H9 (cell line): ENCODE measurements around the gene MYO18A. TPM values are rescaled to one million over a fixed set of nuclear protein-coding genes. Genes with fewer than 3 reads are reported as not detected.

Source experiments
- DNase-seq: peaks from one replicate; pipeline ENCODE4 v3.0.0-alpha.2; 2017
- H2AFZ ChIP-seq: one replicate; pipeline ENCODE4 v1.6.1; 2013; ENCODE audit warnings: mild to moderate bottlenecking, low read length, control low read depth, moderate library complexity
- H2AK5ac ChIP-seq: 2 replicates; pipeline ENCODE4 v1.6.1; 2013; ENCODE audit warnings: low read length, control low read depth, mixed read lengths; ENCODE audit not compliant: insufficient read length
- H2BK120ac ChIP-seq: one replicate; pipeline ENCODE4 v1.6.1; 2013; ENCODE audit warnings: low read depth, mild to moderate bottlenecking, low read length, control low read depth, inconsistent platforms; ENCODE audit not compliant: poor library complexity, severe bottlenecking
- H2BK12ac ChIP-seq: 2 replicates; pipeline ENCODE4 v1.6.1; 2013; ENCODE audit warnings: low read length, control low read depth, mixed read lengths, low read depth; ENCODE audit not compliant: insufficient read length
- H2BK15ac ChIP-seq: 2 replicates; pipeline ENCODE4 v1.6.1; 2013; ENCODE audit warnings: low read depth, low read length, control low read depth
- H2BK20ac ChIP-seq: one replicate; pipeline ENCODE4 v1.6.1; 2013; ENCODE audit warnings: low read depth, mild to moderate bottlenecking, low read length, control low read depth, inconsistent platforms; ENCODE audit not compliant: poor library complexity, severe bottlenecking
- H2BK5ac ChIP-seq: 2 replicates; pipeline ENCODE4 v1.6.1; 2013; ENCODE audit warnings: low read length, control low read depth, mixed read lengths; ENCODE audit not compliant: insufficient read length
- H3K14ac ChIP-seq: 2 replicates; pipeline ENCODE4 v1.6.1; 2013; ENCODE audit warnings: low read length, control low read depth; ENCODE audit not compliant: insufficient read depth
- H3K18ac ChIP-seq: 2 replicates; pipeline ENCODE4 v1.6.1; 2013; ENCODE audit warnings: low read depth, mild to moderate bottlenecking, mixed read lengths, low read length, control low read depth; ENCODE audit not compliant: insufficient read length
- H3K23ac ChIP-seq: 2 replicates; pipeline ENCODE4 v1.6.1; 2013; ENCODE audit warnings: low read length, control low read depth, mixed read lengths, low read depth; ENCODE audit not compliant: insufficient read length
- H3K23me2 ChIP-seq: 2 replicates; pipeline ENCODE4 v1.6.1; 2013; ENCODE audit warnings: low read depth, mild to moderate bottlenecking, mixed read lengths, low read length, control low read depth; ENCODE audit not compliant: insufficient read length, poor library complexity, severe bottlenecking
- H3K27ac ChIP-seq: 2 replicates; pipeline ENCODE4 v1.5.1; 2013; ENCODE audit warnings: low read length, control low read depth, mixed read lengths, low read depth; ENCODE audit not compliant: insufficient read length
- H3K27me3 ChIP-seq: 2 replicates; pipeline ENCODE4 v1.6.1; 2013; ENCODE audit warnings: low read length, control low read depth, inconsistent platforms; ENCODE audit not compliant: insufficient read depth
- H3K4ac ChIP-seq: 2 replicates; pipeline ENCODE4 v1.6.1; 2013; ENCODE audit warnings: low read depth, mild to moderate bottlenecking, control low read depth, inconsistent platforms, low read length, moderate library complexity
- H3K4me1 ChIP-seq: 2 replicates; pipeline ENCODE4 v1.6.1; 2013; ENCODE audit warnings: low read length, control low read depth, inconsistent platforms; ENCODE audit not compliant: insufficient read depth
- H3K4me2 ChIP-seq: 2 replicates; pipeline ENCODE4 v1.6.1; 2013; ENCODE audit warnings: low read length, control low read depth, mixed read lengths; ENCODE audit not compliant: insufficient read length, insufficient read depth
- H3K56ac ChIP-seq: 2 replicates; pipeline ENCODE4 v1.6.1; 2013; ENCODE audit warnings: low read depth, mild to moderate bottlenecking, mixed read lengths, low read length, control low read depth; ENCODE audit not compliant: insufficient read length
- H3K79me1 ChIP-seq: 2 replicates; pipeline ENCODE4 v1.6.1; 2013; ENCODE audit warnings: low read depth, mild to moderate bottlenecking, moderate library complexity, low read length, control low read depth, inconsistent platforms; ENCODE audit not compliant: insufficient read depth, poor library complexity, severe bottlenecking
- H3K79me2 ChIP-seq: 2 replicates; pipeline ENCODE4 v1.6.1; 2013; ENCODE audit warnings: low read length, control low read depth, inconsistent platforms; ENCODE audit not compliant: insufficient read depth
- H3K9ac ChIP-seq: 2 replicates; pipeline ENCODE4 v1.6.1; 2013; ENCODE audit warnings: low read length, control low read depth, mixed read lengths; ENCODE audit not compliant: insufficient read length; ENCODE audit errors: extremely low read depth
- H3K9me3 ChIP-seq: one replicate; pipeline ENCODE4 v1.6.1; 2013; ENCODE audit warnings: low read depth, low read length, inconsistent platforms; ENCODE audit not compliant: control insufficient read depth
- H3T11ph ChIP-seq: one replicate; pipeline ENCODE4 v1.6.1; 2013; ENCODE audit warnings: mild to moderate bottlenecking, low read length, control low read depth, inconsistent platforms
- H4K20me1 ChIP-seq: one replicate; pipeline ENCODE4 v1.6.1; 2013; ENCODE audit not compliant: control insufficient read depth, insufficient read length, insufficient read depth
- H4K5ac ChIP-seq: 2 replicates; pipeline ENCODE4 v1.6.1; 2013; ENCODE audit warnings: low read depth, mild to moderate bottlenecking, mixed read lengths, low read length, control low read depth; ENCODE audit not compliant: insufficient read length
- H4K8ac ChIP-seq: replicated peaks from 2 replicates; pipeline ENCODE4 v1.6.1; 2013; ENCODE audit warnings: low read length, control low read depth, mixed read lengths, low read depth; ENCODE audit not compliant: insufficient read length
- H4K91ac ChIP-seq: 2 replicates; pipeline ENCODE4 v1.6.1; 2013; ENCODE audit warnings: low read depth, mild to moderate bottlenecking, moderate library complexity, mixed read lengths, low read length, control low read depth; ENCODE audit not compliant: insufficient read length
- H3K27ac Mint-ChIP-seq, 3 experiments: 2 replicates in 2 of 3; 3 replicates in 1 of 3; pipeline ENCODE4 v1.8.0; 2020 to 2021; ENCODE audit warnings: mixed read lengths in 3 of 3, mild to moderate bottlenecking in 1 of 3, moderate library complexity in 1 of 3
- H3K27me3 Mint-ChIP-seq: 2 replicates; pipeline ENCODE4 v1.8.0; 2021; ENCODE audit warnings: low read depth, mild to moderate bottlenecking, moderate library complexity, mixed read lengths
- H3K36me3 Mint-ChIP-seq, 3 experiments: 2 replicates in 2 of 3; 3 replicates in 1 of 3; pipeline ENCODE4 v1.8.0; 2020 to 2021; ENCODE audit warnings: low read depth in 3 of 3, mixed read lengths in 3 of 3; ENCODE audit not compliant: insufficient read depth in 1 of 3
- H3K4me1 Mint-ChIP-seq, 2 experiments: 2 replicates each; pipeline ENCODE4 v1.8.0; 2020; ENCODE audit warnings: mixed read lengths in 2 of 2
- H3K4me3 Mint-ChIP-seq, 2 experiments: 2 replicates in 1 of 2; 3 replicates in 1 of 2; pipeline ENCODE4 v1.8.0; 2020 to 2021; ENCODE audit warnings: mild to moderate bottlenecking in 2 of 2, mixed read lengths in 2 of 2, moderate library complexity in 1 of 2
- H3K9me3 Mint-ChIP-seq, 2 experiments: 2 replicates in 1 of 2; 3 replicates in 1 of 2; pipeline ENCODE4 v1.8.0; 2020; ENCODE audit warnings: mild to moderate bottlenecking in 2 of 2, mixed read lengths in 2 of 2, moderate library complexity in 1 of 2
- CTCF ChIP-seq: fragments of 200-600 bp; sonication (generic); conservative IDR thresholded peaks from 3 replicates; pipeline ENCODE4 v1.8.0; 2021; ENCODE audit warnings: antibody characterized with exemption, mild to moderate bottlenecking
- WGBS: extraction: QIAGEN DNeasy Blood & Tissue Kit; methylation state at CpG from one replicate; pipeline ENCODE4 v1.1.7; 2013; ENCODE audit warnings: missing lambda C conversion rate, low lambda C conversion rate, mixed read lengths; ENCODE audit not compliant: insufficient read length; ENCODE audit errors: extremely low coverage; 5-methylcytosine and 5-hydroxymethylcytosine counted together
- total RNA-seq: library from RNA; stranded (reverse); gene quantifications from 2 replicates; pipeline ENCODE4 v1.2.1, GENCODE V29; 2021

The MYO18A gene
- total RNA-seq, 1 experiment from 2014 or later = 21.6 TPM

- no peak overlapping the region for H3K14ac ChIP-seq
- TF ChIP-seq CTCF = no peak
- H3T11ph ChIP-seq = no peak overlapping the region
- no peak overlapping the region for H2AFZ ChIP-seq
- no CpG with 5 or more reads among the region's 5 CpGs for WGBS
- H4K20me1 ChIP-seq = no peaks in the 10 kb centered on the region
- no peak overlapping the region for H3K56ac ChIP-seq
- H3K9ac ChIP-seq = no peak overlapping the region
- H4K8ac ChIP-seq = no peak overlapping the region
- no peak overlapping the region for H3K18ac ChIP-seq
- H3K4me2 ChIP-seq = no peak overlapping the region
- Mint-ChIP-seq H3K27ac (no peak overlapping the region), H3K9me3 (no peaks in the 10 kb centered on the region), H3K4me1 (peaks cover 15 to 20% of the 10 kb centered on the region in 2 experiments), H3K4me3 (no peak overlapping the region), H3K27me3 (no peaks in the 10 kb centered on the region), H3K36me3 (no peaks in the 10 kb centered on the region)
- no peaks in the 10 kb centered on the region for H3K79me2 ChIP-seq
- H2BK5ac ChIP-seq = no peak overlapping the region
- H3K4ac ChIP-seq = no peak overlapping the region
- peaks cover 4% of the 10 kb centered on the region; the same call in 1 of the 2 replicates for H3K4me1 ChIP-seq
- no peak overlapping the region for H2AK5ac ChIP-seq
- H4K91ac ChIP-seq = no peak overlapping the region
- no peaks in the 10 kb centered on the region for H3K79me1 ChIP-seq
- no peak overlapping the region for H2BK12ac ChIP-seq
- H2BK20ac ChIP-seq = no peak overlapping the region
- H3K27me3 ChIP-seq = no peaks in the 10 kb centered on the region
- no peak overlapping the region for H3K23ac ChIP-seq
- no peak overlapping the region for H3K27ac ChIP-seq
- H2BK15ac ChIP-seq = no peak overlapping the region
- no peak overlapping the region for H2BK120ac ChIP-seq
- H3K9me3 ChIP-seq = no peaks in the 10 kb centered on the region
- DNase-seq = no peak
- no peak overlapping the region for H4K5ac ChIP-seq
- H3K23me2 ChIP-seq = no peaks in the 10 kb centered on the region
Measured at GRCh38 chr17:29209073-29209472, 28.9 kb upstream of the MYO18A start.
